B cell (primary cell): ENCODE results near the gene BEND3. TPM values are rescaled to one million over a fixed set of nuclear protein-coding genes. Genes with fewer than 3 reads are reported as not detected.

Source experiments
- ATAC-seq: fragments of 200-7000 bp; cut with Tn5 transposase; one replicate; pipeline ENCODE4 v1.10.0; 2021; ENCODE audit warnings: low read depth, mild to moderate bottlenecking, moderate number of reproducible peaks, moderate library complexity
- CTCF ChIA-PET: fragments of 350-600 bp; sonication (Branson Sonifier 250); formaldehyde crosslinking; loops from one replicate; lab custom pipeline; 2021; ENCODE audit warnings: antibody characterized with exemption, inconsistent platforms; lab: Charles Lee
- POLR2A ChIA-PET: fragments of 350-600 bp; sonication (Branson Sonifier 250); formaldehyde crosslinking; loops from one replicate; lab custom pipeline; 2021; ENCODE audit warnings: antibody characterized with exemption; lab: Charles Lee
- DNase-seq: peaks from one replicate; pipeline ENCODE4 v3.0.0; 2013
- H2AFZ ChIP-seq: 2 replicates; pipeline ENCODE4 v1.6.1; 2012; ENCODE audit warnings: mild to moderate bottlenecking, low read depth, low read length; ENCODE audit not compliant: insufficient read depth, poor library complexity, severe bottlenecking
- H3K27ac ChIP-seq, 2 donors: 1 replicate in 1 of 2; 2 replicates in 1 of 2; pipeline ENCODE4 v1.5.1; 2012 to 2013; ENCODE audit warnings: low read length in 2 of 2, mild to moderate bottlenecking in 2 of 2, moderate library complexity in 1 of 2
- H3K27me3 ChIP-seq, 4 experiments: fragments of 200-600 bp in 1 of 4; sonication (generic) in 1 of 4; replicated peaks in 1 of 4; 1 replicate in 2 of 4; 2 replicates in 2 of 4; pipeline versions ENCODE4 v1.6.1 to v1.7.0; 2013 to 2016; ENCODE audit warnings: low read length in 3 of 4, mild to moderate bottlenecking in 2 of 4, mixed read lengths in 1 of 4, moderate library complexity in 1 of 4; ENCODE audit not compliant: insufficient read depth in 4 of 4, control insufficient read depth in 3 of 4; ENCODE audit errors: control extremely low read depth in 1 of 4
- H3K36me3 ChIP-seq, 2 experiments: replicated peaks in 1 of 2; 1 replicate in 1 of 2; 2 replicates in 1 of 2; pipeline versions ENCODE4 v1.6.1 to v1.7.1; 2013; ENCODE audit warnings: low read length in 1 of 2; ENCODE audit not compliant: insufficient read depth in 2 of 2, control insufficient read depth in 1 of 2; ENCODE audit errors: control extremely low read depth in 1 of 2, extremely low read depth in 1 of 2
- H3K4me1 ChIP-seq, 2 donors: fragments of 200-600 bp in 1 of 2; sonication (generic) in 1 of 2; 1 replicate in 1 of 2; 2 replicates in 1 of 2; pipeline versions ENCODE4 v1.5.1 to v1.6.1; 2013 to 2017; ENCODE audit warnings: low read length in 2 of 2; ENCODE audit not compliant: control insufficient read depth in 2 of 2, insufficient read depth in 2 of 2
- H3K4me2 ChIP-seq: replicated peaks from 2 replicates; pipeline ENCODE3; 2012; ENCODE audit warnings: mild to moderate bottlenecking, low read depth, low read length; ENCODE audit not compliant: poor library complexity, severe bottlenecking
- H3K4me3 ChIP-seq, 5 experiments: fragments of 200-600 bp in 1 of 5; sonication (generic) in 1 of 5; 1 replicate in 3 of 5; 2 replicates in 2 of 5; pipeline versions ENCODE4 v1.5.1 to v1.7.0; 2011 to 2016; ENCODE audit warnings: low read length in 4 of 5, mild to moderate bottlenecking in 4 of 5, low read depth in 2 of 5, control low read depth in 1 of 5, moderate library complexity in 1 of 5; ENCODE audit not compliant: insufficient read depth in 1 of 5; ENCODE audit errors: control extremely low read depth in 1 of 5, extremely low read depth in 1 of 5
- H3K79me2 ChIP-seq: fragments of 200-600 bp; sonication (generic); one replicate; pipeline ENCODE4 v1.6.0; 2016; ENCODE audit warnings: low read length; ENCODE audit not compliant: control insufficient read depth, insufficient read depth
- H3K9ac ChIP-seq: fragments of 200-600 bp; sonication (generic); 2 replicates; pipeline ENCODE4 v1.6.1; 2017; ENCODE audit warnings: mild to moderate bottlenecking, low read length, moderate library complexity
- H3K9me3 ChIP-seq, 3 donors: one replicate each; pipeline versions ENCODE4 v1.6.1 to v1.7.1; 2013; ENCODE audit warnings: low read length in 2 of 3; ENCODE audit not compliant: control insufficient read depth in 2 of 3, insufficient read depth in 1 of 3; ENCODE audit errors: control extremely low read depth in 1 of 3
- H4K20me1 ChIP-seq: 2 replicates; pipeline ENCODE4 v1.6.0; 2012; ENCODE audit warnings: mild to moderate bottlenecking, low read length; ENCODE audit not compliant: insufficient read depth, control insufficient read depth, poor library complexity, severe bottlenecking
- H3K27ac Mint-ChIP-seq: one replicate; pipeline ENCODE4 v1.8.0; 2021; ENCODE audit warnings: mixed read lengths
- H3K27me3 Mint-ChIP-seq: one replicate; pipeline ENCODE4 v1.8.0; 2021; ENCODE audit warnings: mixed read lengths
- H3K4me1 Mint-ChIP-seq: one replicate; pipeline ENCODE4 v1.8.0; 2021; ENCODE audit warnings: mixed read lengths
- H3K4me3 Mint-ChIP-seq: one replicate; pipeline ENCODE4 v1.8.0; 2021; ENCODE audit warnings: mixed read lengths
- H3K9me3 Mint-ChIP-seq: one replicate; pipeline ENCODE4 v1.8.0; 2022; ENCODE audit warnings: mixed read lengths; ENCODE audit not compliant: insufficient read depth
- EZH2 ChIP-seq: IDR thresholded peaks from 2 replicates; pipeline ENCODE4 v1.6.1; 2012; ENCODE audit warnings: borderline replicate concordance, low read depth, mild to moderate bottlenecking, moderate library complexity, low read length; ENCODE audit not compliant: insufficient read depth, poor library complexity, severe bottlenecking
- WGBS: methylation state at CpG from one replicate; pipeline ENCODE4 v1.1.5; 2013; ENCODE audit warnings: missing lambda C conversion rate; ENCODE audit not compliant: insufficient coverage; 5-methylcytosine and 5-hydroxymethylcytosine counted together
- intact Hi-C: fragments of 100-400 bp; cut with micrococcal nuclease; formaldehyde crosslinking; loops from one replicate; pipeline ENCODE4 v1.10.0; 2022
- polyA plus RNA-seq: library from polyadenylated mRNA; depleted of rRNA; stranded (reverse); fragments of >200 nt; gene quantifications from 2 replicates; pipeline ENCODE4 v1.2.3, GENCODE V29; 2012
- total RNA-seq, 2 donors: library from RNA; stranded (reverse); fragments of 120-200 nt in 1 of 2; gene quantifications; 1 replicate in 1 of 2; 2 replicates in 1 of 2; pipeline versions ENCODE4 v1.2.3 to v1.2.4, GENCODE V29; 2013 to 2022
- TF ChIP-seq, protein P1 (sequence below): fragments of 200-600 bp; IDR thresholded peaks from one replicate; pipeline ENCODE4 v1.8.0; 2022; ENCODE audit warnings: antibody characterized with exemption, mild to moderate bottlenecking

The BEND3 gene
- total and polyA plus RNA-seq, 2 donors (not counting 1 experiment from before 2014, with no cell fraction given) = 0.78 to 2.0 TPM

DNA sequence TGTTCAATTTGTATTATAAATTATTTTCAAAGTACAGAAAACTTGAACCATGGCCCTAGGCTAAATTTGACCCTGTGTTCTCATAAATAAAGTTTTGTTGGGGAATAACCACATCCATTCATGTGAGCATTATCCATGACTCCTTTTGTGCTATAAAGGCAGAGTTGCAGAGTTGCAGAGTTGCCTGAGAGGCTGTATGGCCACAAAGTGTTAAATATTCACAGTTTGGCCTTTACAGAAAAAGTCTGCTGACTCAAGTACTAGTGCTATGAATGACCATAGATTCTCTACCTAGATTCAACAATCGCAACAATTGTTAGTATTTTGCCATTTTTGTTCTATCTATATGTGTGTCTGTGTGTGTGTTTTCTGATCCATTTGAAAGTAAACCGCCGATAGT is 46.2 kb upstream of the BEND3 start:
- TF ChIP-seq EZH2 = no peak
- TF ChIP-seq, protein P1, sequence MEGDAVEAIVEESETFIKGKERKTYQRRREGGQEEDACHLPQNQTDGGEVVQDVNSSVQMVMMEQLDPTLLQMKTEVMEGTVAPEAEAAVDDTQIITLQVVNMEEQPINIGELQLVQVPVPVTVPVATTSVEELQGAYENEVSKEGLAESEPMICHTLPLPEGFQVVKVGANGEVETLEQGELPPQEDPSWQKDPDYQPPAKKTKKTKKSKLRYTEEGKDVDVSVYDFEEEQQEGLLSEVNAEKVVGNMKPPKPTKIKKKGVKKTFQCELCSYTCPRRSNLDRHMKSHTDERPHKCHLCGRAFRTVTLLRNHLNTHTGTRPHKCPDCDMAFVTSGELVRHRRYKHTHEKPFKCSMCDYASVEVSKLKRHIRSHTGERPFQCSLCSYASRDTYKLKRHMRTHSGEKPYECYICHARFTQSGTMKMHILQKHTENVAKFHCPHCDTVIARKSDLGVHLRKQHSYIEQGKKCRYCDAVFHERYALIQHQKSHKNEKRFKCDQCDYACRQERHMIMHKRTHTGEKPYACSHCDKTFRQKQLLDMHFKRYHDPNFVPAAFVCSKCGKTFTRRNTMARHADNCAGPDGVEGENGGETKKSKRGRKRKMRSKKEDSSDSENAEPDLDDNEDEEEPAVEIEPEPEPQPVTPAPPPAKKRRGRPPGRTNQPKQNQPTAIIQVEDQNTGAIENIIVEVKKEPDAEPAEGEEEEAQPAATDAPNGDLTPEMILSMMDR = no peak
- no peak overlapping the region for H2AFZ ChIP-seq
- H3K36me3 ChIP-seq = no peaks in the 10 kb centered on the region
- no peak overlapping the region for H3K27ac Mint-ChIP-seq
- ATAC-seq (no peak), DNase-seq (no peak)
- H3K4me3 ChIP-seq = no peak overlapping the region
- H3K4me2 ChIP-seq = no peak overlapping the region
- WGBS = no CpG with 5 or more reads among the region's 3 CpGs
- no peaks in the 10 kb centered on the region for H3K27me3 ChIP-seq
- no peaks in the 10 kb centered on the region for H4K20me1 ChIP-seq
- ChIA-PET POLR2A (no interaction called here), CTCF (no interaction called here)
- no peaks in the 10 kb centered on the region for H3K79me2 ChIP-seq
- H3K4me1 Mint-ChIP-seq = no peaks in the 10 kb centered on the region
- H3K4me1 ChIP-seq = no peaks in the 10 kb centered on the region
- no peaks in the 10 kb centered on the region for H3K9me3 Mint-ChIP-seq
- intact Hi-C loops = no loop called here
- H3K9me3 ChIP-seq = no peaks in the 10 kb centered on the region
- H3K9ac ChIP-seq = no peak overlapping the region
- H3K27ac ChIP-seq = no peak overlapping the region
- no peaks in the 10 kb centered on the region for H3K27me3 Mint-ChIP-seq
- no peak overlapping the region for H3K4me3 Mint-ChIP-seq

GRCh38 chr6:107156617-107157016 is 41.3 kb upstream of the BEND3 start:
- no peaks in the 10 kb centered on the region for H3K4me1 ChIP-seq
- Mint-ChIP-seq H3K27me3 (no peaks in the 10 kb centered on the region), H3K27ac (no peak overlapping the region), H3K4me3 (no peak overlapping the region), H3K9me3 (no peaks in the 10 kb centered on the region), H3K4me1 (peaks cover 2% of the 10 kb centered on the region)
- H3K9ac ChIP-seq = no peak overlapping the region
- H4K20me1 ChIP-seq = no peaks in the 10 kb centered on the region
- no peak overlapping the region for H2AFZ ChIP-seq
- H3K4me3 ChIP-seq = no peak overlapping the region
- no peaks in the 10 kb centered on the region for H3K36me3 ChIP-seq
- no peaks in the 10 kb centered on the region for H3K27me3 ChIP-seq
- no peak overlapping the region for H3K4me2 ChIP-seq
- POLR2A ChIA-PET = no interaction called here
- intact Hi-C loops = no loop called here
- CTCF ChIA-PET = interaction anchor here (0.6 kb wide), 1 partner anchor 19 kb away, joined by 3 read pairs; no protein-coding TSS in a partner anchor
- H3K79me2 ChIP-seq = no peaks in the 10 kb centered on the region
- ATAC-seq (no peak), DNase-seq (no peak)
- TF ChIP-seq, protein P1 = no peak
- TF ChIP-seq EZH2 = no peak
- WGBS = 83% methylated on average over 2 of the region's 2 CpGs
- no peak overlapping the region for H3K27ac ChIP-seq
- H3K9me3 ChIP-seq = no peaks in the 10 kb centered on the region
